ENCODE data around the gene KCTD1.

The KCTD1 gene

GRCh38 chr18:26450989-26451682 is 97.2 kb downstream of the KCTD1 start:
- Histone ChIP-seq H4K8ac (ENCODE audit: low read depth, low read length) (no peak overlapping the region), H2BK5ac (ENCODE audit: low read length) (no peak overlapping the region), H3K4me2 (ENCODE audit: insufficient read depth, low read length, poor library complexity, severe bottlenecking) (no peak overlapping the region), H3K18ac (ENCODE audit: low read length) (no peak overlapping the region), H3K9me3 (replicated peaks in 1 of 2; ENCODE audit: control insufficient read depth in 2 of 2, insufficient read depth in 1 of 2, low read depth in 1 of 2, low read length in 2 of 2) (no peaks in the 10 kb centered on the region), H4K91ac (ENCODE audit: low read depth, low read length, poor library complexity) (no peak overlapping the region), H3K36me3 (replicated peaks in 1 of 2; ENCODE audit: control insufficient read depth in 2 of 2, insufficient read depth in 2 of 2, low read length in 2 of 2) (peaks cover 0 to 30% of the 10 kb centered on the region in 2 donors), H3K14ac (ENCODE audit: low read length) (no peak overlapping the region), H3K23ac (ENCODE audit: low read depth, low read length, poor library complexity) (no peak overlapping the region), H3K4me3 (ENCODE audit: low read length in 2 of 2) (no peak overlapping the region), H3K79me1 (ENCODE audit: low read depth, low read length) (no peaks in the 10 kb centered on the region), H2AFZ (ENCODE audit: low read length) (no peak overlapping the region), H3K4ac (ENCODE audit: low read length) (no peak overlapping the region), H3K4me1 (ENCODE audit: control insufficient read depth in 2 of 2, insufficient read depth in 1 of 2, low read depth in 1 of 2, low read length in 2 of 2) (no peaks in the 10 kb centered on the region), H2BK12ac (ENCODE audit: low read length) (no peak overlapping the region), H3K27me3 (ENCODE audit: control insufficient read depth in 3 of 3, insufficient read depth in 3 of 3, low read depth in 1 of 3, low read length in 3 of 3) (no peaks in the 10 kb centered on the region), H2BK120ac (ENCODE audit: low read depth, low read length) (no peak overlapping the region), H2AK5ac (ENCODE audit: low read depth, low read length) (no peak overlapping the region), H3K27ac (replicated peaks; ENCODE audit: low read length) (no peak overlapping the region), H2BK15ac (ENCODE audit: low read length) (no peak overlapping the region), H3K9ac (ENCODE audit: low read depth, low read length, poor library complexity) (no peak overlapping the region)
- WGBS, 2 donors (ENCODE audit: extremely low coverage in 2 of 2, insufficient read length in 2 of 2, insufficient replicate concordance in 1 of 2) = no CpG with 5 or more reads among the region's 8 CpGs
- DNase-seq (ENCODE audit: low spot score) = no peak

GRCh38 chr18:26448714-26449159 is 99.6 kb downstream of the KCTD1 start:
- H2BK15ac ChIP-seq (ENCODE audit: low read length) = no peak overlapping the region
- H3K27me3 ChIP-seq (ENCODE audit: control insufficient read depth in 3 of 3, insufficient read depth in 3 of 3, low read depth in 1 of 3, low read length in 3 of 3) = no peaks in the 10 kb centered on the region
- H3K79me1 ChIP-seq (ENCODE audit: low read depth, low read length) = no peaks in the 10 kb centered on the region
- peaks cover 0 to 6% of the 10 kb centered on the region in 2 donors for H3K36me3 ChIP-seq (replicated peaks in 1 of 2; ENCODE audit: control insufficient read depth in 2 of 2, insufficient read depth in 2 of 2, low read length in 2 of 2)
- no peak overlapping the region for H2BK120ac ChIP-seq (ENCODE audit: low read depth, low read length)
- no peaks in the 10 kb centered on the region for H3K4me1 ChIP-seq (ENCODE audit: control insufficient read depth in 2 of 2, insufficient read depth in 1 of 2, low read depth in 1 of 2, low read length in 2 of 2)
- no peak overlapping the region for H2AK5ac ChIP-seq (ENCODE audit: low read depth, low read length)
- peaks cover 0 to 5% of the 10 kb centered on the region in 2 donors for H3K9me3 ChIP-seq (replicated peaks in 1 of 2; ENCODE audit: control insufficient read depth in 2 of 2, insufficient read depth in 1 of 2, low read depth in 1 of 2, low read length in 2 of 2)
- H3K14ac ChIP-seq (ENCODE audit: low read length) = no peak overlapping the region
- no peak overlapping the region for H2BK5ac ChIP-seq (ENCODE audit: low read length)
- no peak for DNase-seq (ENCODE audit: low spot score)
- H3K23ac ChIP-seq (ENCODE audit: low read depth, low read length, poor library complexity) = no peak overlapping the region
- no CpG with 5 or more reads among the region's 8 CpGs for WGBS, 2 donors (ENCODE audit: extremely low coverage in 2 of 2, insufficient read length in 2 of 2, insufficient replicate concordance in 1 of 2)
- H3K18ac ChIP-seq (ENCODE audit: low read length) = no peak overlapping the region
- H3K4ac ChIP-seq (ENCODE audit: low read length) = no peak overlapping the region
- no peak overlapping the region for H3K4me3 ChIP-seq (ENCODE audit: low read length in 2 of 2)
- no peak overlapping the region for H3K9ac ChIP-seq (ENCODE audit: low read depth, low read length, poor library complexity)
- no peak overlapping the region for H2AFZ ChIP-seq (ENCODE audit: low read length)
- no peak overlapping the region for H3K4me2 ChIP-seq (ENCODE audit: insufficient read depth, low read length, poor library complexity, severe bottlenecking)
- H3K27ac ChIP-seq (replicated peaks; ENCODE audit: low read length) = no peak overlapping the region
- no peak overlapping the region for H4K91ac ChIP-seq (ENCODE audit: low read depth, low read length, poor library complexity)
- H4K8ac ChIP-seq (ENCODE audit: low read depth, low read length) = no peak overlapping the region
- no peak overlapping the region for H2BK12ac ChIP-seq (ENCODE audit: low read length)

- H4K91ac ChIP-seq (ENCODE audit: low read depth, low read length, poor library complexity) = no peak overlapping the region
- peaks cover 0 to 4% (median 0%) of the 10 kb centered on the region in 3 experiments for H3K27me3 ChIP-seq (ENCODE audit: control insufficient read depth in 3 of 3, insufficient read depth in 3 of 3, low read depth in 1 of 3, low read length in 3 of 3)
- no peak overlapping the region for H3K9ac ChIP-seq (ENCODE audit: low read depth, low read length, poor library complexity)
- no peaks in the 10 kb centered on the region for H3K36me3 ChIP-seq (replicated peaks in 1 of 2; ENCODE audit: control insufficient read depth in 2 of 2, insufficient read depth in 2 of 2, low read length in 2 of 2)
- no peak overlapping the region for H2BK5ac ChIP-seq (ENCODE audit: low read length)
- no peak overlapping the region for H3K18ac ChIP-seq (ENCODE audit: low read length)
- H2AFZ ChIP-seq (ENCODE audit: low read length) = no peak overlapping the region
- H2BK12ac ChIP-seq (ENCODE audit: low read length) = no peak overlapping the region
- no peak overlapping the region for H3K4me3 ChIP-seq (ENCODE audit: low read length in 2 of 2)
- H3K79me1 ChIP-seq (ENCODE audit: low read depth, low read length) = no peaks in the 10 kb centered on the region
- H3K27ac ChIP-seq (replicated peaks; ENCODE audit: low read length) = no peak overlapping the region
- no peak overlapping the region for H3K23ac ChIP-seq (ENCODE audit: low read depth, low read length, poor library complexity)
- no peak overlapping the region for H3K4me2 ChIP-seq (ENCODE audit: insufficient read depth, low read length, poor library complexity, severe bottlenecking)
- H2AK5ac ChIP-seq (ENCODE audit: low read depth, low read length) = no peak overlapping the region
- H3K4me1 ChIP-seq (ENCODE audit: control insufficient read depth in 2 of 2, insufficient read depth in 1 of 2, low read depth in 1 of 2, low read length in 2 of 2) = peaks cover 5 to 6% of the 10 kb centered on the region in 2 donors
- H4K8ac ChIP-seq (ENCODE audit: low read depth, low read length) = no peak overlapping the region
- H3K14ac ChIP-seq (ENCODE audit: low read length) = no peak overlapping the region
- H2BK15ac ChIP-seq (ENCODE audit: low read length) = no peak overlapping the region
- no peak for DNase-seq (ENCODE audit: low spot score)
- no peak overlapping the region for H2BK120ac ChIP-seq (ENCODE audit: low read depth, low read length)
- H3K4ac ChIP-seq (ENCODE audit: low read length) = no peak overlapping the region
- peaks cover 0 to 13% of the 10 kb centered on the region in 2 donors for H3K9me3 ChIP-seq (replicated peaks in 1 of 2; ENCODE audit: control insufficient read depth in 2 of 2, insufficient read depth in 1 of 2, low read depth in 1 of 2, low read length in 2 of 2)
Observed at GRCh38 chr18:26443853-26444252, 104.5 kb downstream of the KCTD1 start.

- Histone ChIP-seq H3K79me1 (ENCODE audit: low read depth, low read length) (no peaks in the 10 kb centered on the region), H3K27me3 (ENCODE audit: control insufficient read depth in 3 of 3, insufficient read depth in 3 of 3, low read depth in 1 of 3, low read length in 3 of 3) (peaks cover 0 to 4% (median 0%) of the 10 kb centered on the region in 3 experiments), H3K4me1 (ENCODE audit: control insufficient read depth in 2 of 2, insufficient read depth in 1 of 2, low read depth in 1 of 2, low read length in 2 of 2) (peaks cover 6% of the 10 kb centered on the region in 2 donors), H2BK5ac (ENCODE audit: low read length) (no peak overlapping the region), H3K4me3 (ENCODE audit: low read length in 2 of 2) (no peak overlapping the region), H3K4me2 (ENCODE audit: insufficient read depth, low read length, poor library complexity, severe bottlenecking) (no peak overlapping the region), H2AK5ac (ENCODE audit: low read depth, low read length) (no peak overlapping the region), H3K9ac (ENCODE audit: low read depth, low read length, poor library complexity) (no peak overlapping the region), H4K8ac (ENCODE audit: low read depth, low read length) (no peak overlapping the region), H2BK12ac (ENCODE audit: low read length) (no peak overlapping the region), H3K23ac (ENCODE audit: low read depth, low read length, poor library complexity) (no peak overlapping the region), H2BK120ac (ENCODE audit: low read depth, low read length) (no peak overlapping the region), H2BK15ac (ENCODE audit: low read length) (no peak overlapping the region), H3K4ac (ENCODE audit: low read length) (no peak overlapping the region), H3K36me3 (replicated peaks in 1 of 2; ENCODE audit: control insufficient read depth in 2 of 2, insufficient read depth in 2 of 2, low read length in 2 of 2) (no peaks in the 10 kb centered on the region), H3K27ac (replicated peaks; ENCODE audit: low read length) (no peak overlapping the region), H2AFZ (ENCODE audit: low read length) (peak overlapping the region; percentile 51), H3K9me3 (replicated peaks in 1 of 2; ENCODE audit: control insufficient read depth in 2 of 2, insufficient read depth in 1 of 2, low read depth in 1 of 2, low read length in 2 of 2) (peaks cover 0 to 13% of the 10 kb centered on the region in 2 donors), H4K91ac (ENCODE audit: low read depth, low read length, poor library complexity) (no peak overlapping the region), H3K14ac (ENCODE audit: low read length) (no peak overlapping the region), H3K18ac (ENCODE audit: low read length) (no peak overlapping the region)
- no peak for DNase-seq (ENCODE audit: low spot score)
- no CpG with 5 or more reads among the region's 3 CpGs for WGBS, 2 donors (ENCODE audit: extremely low coverage in 2 of 2, insufficient read length in 2 of 2, insufficient replicate concordance in 1 of 2)
Observed at GRCh38 chr18:26442126-26442525, 106.2 kb downstream of the KCTD1 start.
